Neural cell (in vitro differentiated cells): ENCODE results near the gene FILIP1. TPM values are rescaled to one million over a fixed set of nuclear protein-coding genes. Genes with fewer than 3 reads are reported as not detected.

Source experiments
- H2AFZ ChIP-seq: fragments of 200-600, 300-800 bp; sonication (generic), shearing (Covaris generic); 2 replicates; pipeline ENCODE4 v1.6.0; 2014; ENCODE audit warnings: low read depth, mild to moderate bottlenecking, antibody characterized with exemption, low read length, moderate library complexity
- H3F3A ChIP-seq: fragments of 200-600 bp; shearing (Covaris generic); 2 replicates; pipeline ENCODE4 v1.6.1; 2016; ENCODE audit warnings: mild to moderate bottlenecking, moderate library complexity, mixed read lengths, antibody characterized with exemption, low read length; ENCODE audit not compliant: insufficient read depth, poor library complexity, severe bottlenecking
- H3K27ac ChIP-seq: fragments of 200-600, 300-800 bp; sonication (generic), shearing (Covaris generic); 2 replicates; pipeline ENCODE4 v1.5.1; 2014; ENCODE audit warnings: mild to moderate bottlenecking, low read length, moderate library complexity
- H3K27me3 ChIP-seq: fragments of 300-800, 200-600 bp; sonication (generic), shearing (Covaris generic); 2 replicates; pipeline ENCODE4 v1.6.0; 2014; ENCODE audit warnings: mild to moderate bottlenecking, low read depth, low read length, moderate library complexity; ENCODE audit not compliant: insufficient read depth
- H3K36me3 ChIP-seq: fragments of 300-800, 200-600 bp; sonication (generic), shearing (Covaris generic); 2 replicates; pipeline ENCODE4 v1.5.1; 2014; ENCODE audit warnings: mild to moderate bottlenecking, antibody characterized with exemption, low read length, moderate library complexity; ENCODE audit not compliant: insufficient read depth
- H3K4me2 ChIP-seq: fragments of 300-800, 200-600 bp; sonication (generic), shearing (Covaris generic); 2 replicates; pipeline ENCODE4 v1.6.0; 2014; ENCODE audit warnings: mild to moderate bottlenecking, low read length
- H3K4me3 ChIP-seq: fragments of 300-800, 200-600 bp; sonication (generic), shearing (Covaris generic); 2 replicates; pipeline ENCODE4 v1.5.1; 2014; ENCODE audit warnings: mild to moderate bottlenecking, low read length, moderate library complexity
- H3K79me2 ChIP-seq: fragments of 200-600 bp; shearing (Covaris generic); replicated peaks from 2 replicates; pipeline ENCODE4 v1.6.0; 2014; ENCODE audit warnings: mild to moderate bottlenecking, low read length, moderate library complexity; ENCODE audit not compliant: insufficient read depth
- H3K9ac ChIP-seq: fragments of 300-800, 200-600 bp; sonication (generic), shearing (Covaris generic); 2 replicates; pipeline ENCODE4 v1.6.1; 2016; ENCODE audit warnings: mild to moderate bottlenecking, low read length, mixed read lengths
- H3K9me2 ChIP-seq: fragments of 200-600 bp; shearing (Covaris generic); 2 replicates; pipeline ENCODE4 v1.6.1; 2016; ENCODE audit warnings: mild to moderate bottlenecking, low read length, mixed read lengths; ENCODE audit not compliant: insufficient read depth
- H3K9me3 ChIP-seq: fragments of 200-600, 300-800 bp; sonication (generic), shearing (Covaris generic); 2 replicates; pipeline ENCODE4 v1.6.1; 2016; ENCODE audit warnings: mild to moderate bottlenecking, mixed run types, low read length, moderate library complexity, mixed read lengths
- H4K20me1 ChIP-seq: fragments of 200-600 bp; shearing (Covaris generic); 2 replicates; pipeline ENCODE4 v1.6.1; 2016; ENCODE audit warnings: mild to moderate bottlenecking, mixed run types; ENCODE audit not compliant: insufficient read depth
- EP300 ChIP-seq: fragments of 450-650 bp; conservative IDR thresholded peaks from 2 replicates; pipeline ENCODE4 v1.6.1; 2014; ENCODE audit warnings: antibody characterized with exemption, mild to moderate bottlenecking, moderate library complexity; ENCODE audit not compliant: poor library complexity, severe bottlenecking
- EZH2 ChIP-seq: fragments of 200-600, 300-800 bp; shearing (Covaris generic), sonication (generic); IDR thresholded peaks from 2 replicates; pipeline ENCODE4 v1.6.1; 2014; ENCODE audit warnings: antibody characterized with exemption, low read length, borderline replicate concordance, mild to moderate bottlenecking; ENCODE audit not compliant: insufficient read depth, poor library complexity, severe bottlenecking
- MXI1 ChIP-seq: fragments of 450-650 bp; conservative IDR thresholded peaks from 2 replicates; pipeline ENCODE4 v1.6.1; 2014; ENCODE audit warnings: antibody characterized with exemption, mild to moderate bottlenecking; ENCODE audit not compliant: poor library complexity, severe bottlenecking
- POLR2AphosphoS5 ChIP-seq: IDR thresholded peaks from 2 replicates; pipeline ENCODE4 v1.6.1; 2012
- RAD21 ChIP-seq: fragments of 450-650 bp; conservative IDR thresholded peaks from 2 replicates; pipeline ENCODE4 v1.6.1; 2014; ENCODE audit warnings: antibody characterized with exemption, mild to moderate bottlenecking, moderate library complexity
- REST ChIP-seq: IDR thresholded peaks from 2 replicates; pipeline ENCODE4 v1.6.1; 2012; ENCODE audit warnings: borderline replicate concordance
- SMC3 ChIP-seq: fragments of 450-650 bp; conservative IDR thresholded peaks from 2 replicates; pipeline ENCODE4 v1.6.1; 2014; ENCODE audit warnings: antibody characterized with exemption, mild to moderate bottlenecking, moderate library complexity; ENCODE audit not compliant: poor library complexity
- TAF1 ChIP-seq: IDR thresholded peaks from 2 replicates; pipeline ENCODE4 v1.6.1; 2012; ENCODE audit warnings: low read depth
- polyA plus RNA-seq: library from polyadenylated mRNA; depleted of rRNA; stranded (reverse); fragments of >200 nt; gene quantifications from 2 replicates; pipeline ENCODE4 v1.2.3, GENCODE V29; 2014
- TF ChIP-seq, protein P1 (sequence below): fragments of 450-650 bp; IDR thresholded peaks from 2 replicates; pipeline ENCODE4 v1.5.1; 2014; ENCODE audit warnings: antibody characterized with exemption, mild to moderate bottlenecking, moderate library complexity; ENCODE audit not compliant: poor library complexity, severe bottlenecking

Gene FILIP1
- polyA plus RNA-seq, 1 donor from 2014 or later: 1.4 TPM

DNA sequence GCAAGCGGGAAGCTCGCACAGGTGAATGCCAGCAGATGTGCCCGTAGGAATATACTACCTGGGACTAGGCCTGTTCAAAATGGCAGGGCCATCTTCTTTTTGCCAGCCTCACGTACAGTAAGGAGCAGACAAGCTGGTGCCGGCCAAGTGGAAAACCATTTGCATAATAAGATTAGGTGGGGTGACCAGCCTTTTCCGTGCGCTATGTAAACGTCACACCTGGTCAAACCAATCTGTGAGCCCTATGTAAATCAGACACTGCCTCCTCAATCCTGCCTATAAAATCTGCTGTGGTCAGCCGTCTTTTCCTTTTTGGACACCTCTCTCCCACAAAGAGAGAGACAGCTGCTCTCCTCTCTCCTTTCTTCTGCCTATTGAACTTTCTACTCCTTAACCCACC lies 148.2 kb downstream of the FILIP1 start:
- H3K4me2 ChIP-seq: no peak overlapping the region
- H3K4me3 ChIP-seq: no peak overlapping the region
- no peaks in the 10 kb centered on the region for H3K79me2 ChIP-seq
- H3K36me3 ChIP-seq: no peaks in the 10 kb centered on the region
- no peak overlapping the region for H3K27ac ChIP-seq
- H3K9me2 ChIP-seq: no peaks in the 10 kb centered on the region
- H3K9ac ChIP-seq: no peak overlapping the region
- no peaks in the 10 kb centered on the region for H4K20me1 ChIP-seq
- H3F3A ChIP-seq: no peaks in the 10 kb centered on the region
- no peaks in the 10 kb centered on the region for H3K9me3 ChIP-seq
- H3K27me3 ChIP-seq: no peaks in the 10 kb centered on the region
- TF ChIP-seq, protein P1, sequence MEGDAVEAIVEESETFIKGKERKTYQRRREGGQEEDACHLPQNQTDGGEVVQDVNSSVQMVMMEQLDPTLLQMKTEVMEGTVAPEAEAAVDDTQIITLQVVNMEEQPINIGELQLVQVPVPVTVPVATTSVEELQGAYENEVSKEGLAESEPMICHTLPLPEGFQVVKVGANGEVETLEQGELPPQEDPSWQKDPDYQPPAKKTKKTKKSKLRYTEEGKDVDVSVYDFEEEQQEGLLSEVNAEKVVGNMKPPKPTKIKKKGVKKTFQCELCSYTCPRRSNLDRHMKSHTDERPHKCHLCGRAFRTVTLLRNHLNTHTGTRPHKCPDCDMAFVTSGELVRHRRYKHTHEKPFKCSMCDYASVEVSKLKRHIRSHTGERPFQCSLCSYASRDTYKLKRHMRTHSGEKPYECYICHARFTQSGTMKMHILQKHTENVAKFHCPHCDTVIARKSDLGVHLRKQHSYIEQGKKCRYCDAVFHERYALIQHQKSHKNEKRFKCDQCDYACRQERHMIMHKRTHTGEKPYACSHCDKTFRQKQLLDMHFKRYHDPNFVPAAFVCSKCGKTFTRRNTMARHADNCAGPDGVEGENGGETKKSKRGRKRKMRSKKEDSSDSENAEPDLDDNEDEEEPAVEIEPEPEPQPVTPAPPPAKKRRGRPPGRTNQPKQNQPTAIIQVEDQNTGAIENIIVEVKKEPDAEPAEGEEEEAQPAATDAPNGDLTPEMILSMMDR: no peak
- TF ChIP-seq MXI1 (no peak), EZH2 (no peak), SMC3 (no peak), POLR2AphosphoS5 (no peak), RAD21 (no peak), REST (no peak)
- no peak overlapping the region for H2AFZ ChIP-seq

DNA sequence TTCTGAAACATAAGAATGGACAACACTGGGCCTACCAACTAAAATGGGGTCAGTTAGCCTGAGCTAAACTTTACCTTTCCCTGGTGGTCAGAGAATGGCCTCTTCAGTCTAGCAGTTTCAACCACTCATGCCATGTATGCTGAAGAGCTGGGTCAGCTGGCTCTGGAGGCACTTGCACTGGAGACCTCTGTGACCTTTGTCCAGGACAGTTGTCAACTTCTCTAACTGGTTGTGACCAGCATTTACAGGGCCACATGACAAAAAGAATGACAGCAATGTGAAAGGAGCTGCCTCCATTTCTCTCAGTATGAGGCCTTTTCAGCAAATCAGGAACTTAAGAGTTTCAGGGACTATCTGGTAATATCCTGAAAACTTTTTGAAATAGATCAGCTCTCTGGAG lies 149.1 kb downstream of the FILIP1 start:
- Histone ChIP-seq H3K9me3 (no peaks in the 10 kb centered on the region), H3K79me2 (no peaks in the 10 kb centered on the region), H3K4me3 (no peak overlapping the region), H3K36me3 (no peaks in the 10 kb centered on the region), H3K4me2 (no peak overlapping the region), H2AFZ (no peak overlapping the region), H3F3A (no peaks in the 10 kb centered on the region), H4K20me1 (no peaks in the 10 kb centered on the region), H3K9ac (no peak overlapping the region), H3K27me3 (no peaks in the 10 kb centered on the region), H3K9me2 (no peaks in the 10 kb centered on the region), H3K27ac (no peak overlapping the region)
- TF ChIP-seq TAF1: no peak
- TF ChIP-seq SMC3: no peak
- TF ChIP-seq MXI1: no peak
- no peak for TF ChIP-seq REST
- TF ChIP-seq, protein P1: no peak
- no peak for TF ChIP-seq EP300
- TF ChIP-seq POLR2AphosphoS5: no peak
- TF ChIP-seq EZH2: no peak
- TF ChIP-seq RAD21: no peak
